Mesendoderm (in vitro differentiated cells): ENCODE results near the gene NDUFA13.

Experiments
- DNase-seq: peaks from one replicate; pipeline ENCODE4 v3.0.0; 2013
- H2AK5ac ChIP-seq: 2 replicates; pipeline ENCODE4 v1.6.1; 2013; ENCODE audit warnings: low read length, inconsistent platforms
- H2BK120ac ChIP-seq: 2 replicates; pipeline ENCODE4 v1.6.1; 2013; ENCODE audit warnings: low read depth, mild to moderate bottlenecking, low read length, moderate library complexity, mixed read lengths
- H2BK15ac ChIP-seq: replicated peaks from 2 replicates; pipeline ENCODE4 v1.6.1; 2013; ENCODE audit warnings: low read depth, mild to moderate bottlenecking, moderate library complexity
- H2BK5ac ChIP-seq: 2 replicates; pipeline ENCODE4 v1.6.1; 2013; ENCODE audit warnings: low read length, inconsistent platforms
- H3K18ac ChIP-seq: 2 replicates; pipeline ENCODE4 v1.6.1; 2013; ENCODE audit warnings: mild to moderate bottlenecking, low read length, mixed read lengths
- H3K23ac ChIP-seq: one replicate; pipeline ENCODE4 v1.6.1; 2013; ENCODE audit warnings: low read length
- H3K27ac ChIP-seq: 2 replicates; pipeline ENCODE4 v1.5.1; 2013; ENCODE audit warnings: low read depth, mild to moderate bottlenecking, inconsistent platforms, low read length, moderate library complexity
- H3K27me3 ChIP-seq: 2 replicates; pipeline ENCODE4 v1.6.1; 2013; ENCODE audit warnings: low read length, control low read depth, mild to moderate bottlenecking, inconsistent platforms; ENCODE audit not compliant: insufficient read depth, poor library complexity
- H3K36me3 ChIP-seq: 2 replicates; pipeline ENCODE4 v1.6.1; 2013; ENCODE audit warnings: low read length, inconsistent platforms; ENCODE audit not compliant: control insufficient read depth, insufficient read depth
- H3K4ac ChIP-seq: one replicate; pipeline ENCODE4 v1.6.1; 2013; ENCODE audit warnings: low read depth, mild to moderate bottlenecking, low read length, moderate library complexity
- H3K4me1 ChIP-seq: 2 replicates; pipeline ENCODE4 v1.6.1; 2013; ENCODE audit warnings: low read depth, low read length, inconsistent platforms; ENCODE audit not compliant: control insufficient read depth
- H3K4me2 ChIP-seq: 2 replicates; pipeline ENCODE4 v1.6.1; 2013; ENCODE audit warnings: low read length
- H3K4me3 ChIP-seq: 2 replicates; pipeline ENCODE4 v1.5.1; 2013; ENCODE audit warnings: mild to moderate bottlenecking, low read length
- H3K56ac ChIP-seq: one replicate; pipeline ENCODE4 v1.6.1; 2013; ENCODE audit warnings: low read length
- H3K79me1 ChIP-seq: 2 replicates; pipeline ENCODE4 v1.6.1; 2013; ENCODE audit warnings: low read length, inconsistent platforms
- H3K79me2 ChIP-seq: 2 replicates; pipeline ENCODE4 v1.6.1; 2013; ENCODE audit warnings: mild to moderate bottlenecking, low read length; ENCODE audit not compliant: control insufficient read depth, insufficient read depth
- H3K9ac ChIP-seq: 2 replicates; pipeline ENCODE4 v1.6.1; 2013; ENCODE audit warnings: low read length, inconsistent platforms
- H4K5ac ChIP-seq: one replicate; pipeline ENCODE4 v1.6.1; 2013; ENCODE audit warnings: low read length
- H4K8ac ChIP-seq: one replicate; pipeline ENCODE4 v1.6.1; 2013; ENCODE audit warnings: low read depth, mild to moderate bottlenecking, control low read depth, low read length, moderate library complexity
- WGBS: extraction: QIAGEN DNeasy Blood & Tissue Kit; methylation state at CpG from one replicate; pipeline ENCODE4 v1.1.7; 2013; ENCODE audit warnings: low lambda C conversion rate, missing lambda C conversion rate; ENCODE audit not compliant: insufficient coverage; ENCODE audit errors: extremely low coverage; 5-methylcytosine and 5-hydroxymethylcytosine counted together

Gene NDUFA13

DNA sequence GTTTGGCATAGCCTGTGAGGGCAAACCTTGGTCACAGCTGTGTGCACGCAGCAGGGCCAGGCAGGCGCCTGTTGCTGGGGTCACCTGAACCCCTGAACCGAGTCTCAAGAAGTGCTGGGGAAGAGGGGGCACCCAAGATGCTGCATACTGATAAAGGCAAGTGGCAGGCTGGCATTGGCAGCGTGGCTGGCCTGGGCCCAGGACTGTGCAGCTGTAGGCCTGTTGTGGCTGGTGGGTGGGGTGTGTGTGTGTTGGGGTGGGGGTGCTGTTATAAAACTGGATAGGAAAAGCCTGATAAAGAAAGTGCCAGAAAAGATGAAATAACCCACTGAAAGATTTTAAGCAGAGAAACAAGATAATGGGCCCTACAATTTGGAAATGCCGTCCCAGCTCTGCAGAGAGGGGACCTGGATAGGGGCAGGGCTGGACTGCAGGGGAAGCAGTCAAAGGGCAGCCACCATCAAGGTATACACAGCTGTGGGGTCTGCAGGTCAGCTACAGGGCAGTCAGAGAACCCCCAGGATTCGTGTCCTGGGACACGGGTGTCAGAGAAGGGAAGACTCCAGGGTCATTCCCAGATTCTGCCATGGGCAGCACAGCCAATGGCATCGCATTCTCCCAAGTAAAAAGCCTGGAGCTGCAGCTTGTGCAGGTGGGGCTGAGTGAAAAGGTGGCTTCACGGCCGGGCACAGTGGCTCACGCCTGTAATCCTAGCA, 55.2 kb downstream of the NDUFA13 start:
- H3K79me1 ChIP-seq: no peaks in the 10 kb centered on the region
- no peak overlapping the region for H3K4me3 ChIP-seq
- H3K4me2 ChIP-seq: no peak overlapping the region
- H3K27me3 ChIP-seq: no peaks in the 10 kb centered on the region
- H3K36me3 ChIP-seq: no peaks in the 10 kb centered on the region
- H3K23ac ChIP-seq: no peak overlapping the region
- no peak overlapping the region for H3K9ac ChIP-seq
- H3K56ac ChIP-seq: no peak overlapping the region
- H2AK5ac ChIP-seq: no peak overlapping the region
- H3K79me2 ChIP-seq: no peaks in the 10 kb centered on the region
- H3K18ac ChIP-seq: no peak overlapping the region
- WGBS: no CpG with 5 or more reads among the region's 11 CpGs
- H2BK15ac ChIP-seq: no peak overlapping the region
- no peak for DNase-seq
- H3K4me1 ChIP-seq: no peaks in the 10 kb centered on the region
- H4K8ac ChIP-seq: no peak overlapping the region
- H3K27ac ChIP-seq: no peak overlapping the region
- H2BK120ac ChIP-seq: no peak overlapping the region
- no peak overlapping the region for H2BK5ac ChIP-seq
- H4K5ac ChIP-seq: no peak overlapping the region
- no peak overlapping the region for H3K4ac ChIP-seq

DNA sequence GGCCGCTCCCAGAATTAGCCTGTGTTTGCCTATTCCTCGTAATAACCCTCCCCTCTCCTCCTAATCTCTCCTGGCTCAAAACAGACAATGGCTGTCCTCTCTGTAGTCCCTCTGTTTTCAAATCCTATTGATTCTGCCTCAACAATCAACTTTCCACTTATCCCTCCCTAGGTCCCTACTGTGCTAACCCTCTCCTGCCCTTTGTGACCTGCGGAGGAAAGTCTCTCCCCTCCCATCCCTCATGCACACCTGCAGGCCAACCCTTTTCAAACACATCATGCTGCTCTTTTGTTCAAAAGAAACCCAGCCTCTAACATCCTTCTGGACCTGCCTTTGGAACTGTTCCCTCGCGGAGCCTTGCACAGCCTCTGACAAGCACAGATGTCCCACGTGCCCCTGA, 59.4 kb downstream of the NDUFA13 start:
- Histone ChIP-seq H2BK15ac (no peak overlapping the region), H3K36me3 (no peaks in the 10 kb centered on the region), H2BK5ac (no peak overlapping the region), H4K5ac (no peak overlapping the region), H3K4me1 (no peaks in the 10 kb centered on the region), H3K9ac (no peak overlapping the region), H3K27ac (no peak overlapping the region), H3K4me3 (no peak overlapping the region), H2AK5ac (no peak overlapping the region), H3K79me2 (no peaks in the 10 kb centered on the region), H3K27me3 (no peaks in the 10 kb centered on the region), H4K8ac (no peak overlapping the region), H3K79me1 (no peaks in the 10 kb centered on the region), H3K4ac (no peak overlapping the region), H2BK120ac (no peak overlapping the region), H3K56ac (no peak overlapping the region), H3K18ac (no peak overlapping the region), H3K23ac (no peak overlapping the region), H3K4me2 (no peak overlapping the region)
- peak; percentile 42 for DNase-seq
- no CpG with 5 or more reads among the region's 6 CpGs for WGBS
